Stimulated activated CD8-positive, alpha-beta memory T cell treated with anti-CD3 and anti-CD28 coated beads, Interleukin-2, amount 100 ng/mL, for 1 hour (primary cell): ENCODE results near the gene PTPRN2.
"Not testable (repeated sequence)": the region's sequence is repeated elsewhere in the genome, so short reads cannot be mapped to it uniquely, and the experiment has no call there.

ENCODE experiments used
- DNase-seq, 2 donors: peaks; one replicate each; pipeline ENCODE4 v3.0.0-alpha.2; 2020; ENCODE audit warnings: low read depth in 2 of 2

The PTPRN2 gene

DNA sequence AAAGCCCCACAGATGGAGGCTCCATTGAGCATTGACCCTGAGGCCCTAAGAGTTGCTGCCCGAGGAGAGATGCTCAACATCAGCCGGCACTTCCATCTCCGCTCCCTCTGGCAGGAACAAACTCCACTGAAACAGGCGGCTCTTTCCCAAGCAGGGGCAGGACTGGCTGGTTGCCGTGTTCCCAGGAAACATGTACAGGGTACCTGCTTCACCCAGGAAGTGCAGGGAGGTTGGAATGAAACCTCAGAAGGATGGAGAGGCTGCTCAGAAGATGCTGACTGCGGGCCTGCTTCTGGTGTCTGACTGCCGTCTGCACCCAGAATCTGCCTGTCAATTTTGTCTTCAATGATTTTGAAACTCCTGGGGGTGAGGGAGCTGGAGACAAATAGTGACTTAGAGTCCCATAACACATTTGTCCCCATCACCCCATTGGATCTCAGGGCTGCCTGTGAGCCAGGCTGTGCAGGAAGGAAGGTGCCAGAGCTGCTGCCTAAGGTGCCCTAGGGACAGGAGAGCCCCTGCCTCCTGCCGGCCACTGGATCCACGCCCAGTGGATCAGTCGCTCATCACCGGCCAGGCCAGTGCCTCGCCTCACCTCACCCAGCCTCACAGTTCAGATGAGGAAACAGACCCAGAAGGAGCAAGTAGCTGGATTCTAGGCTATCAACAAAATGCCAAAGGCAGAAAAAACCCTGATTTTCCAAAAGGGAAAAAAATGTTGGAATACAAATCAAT, 237.3 kb downstream of the PTPRN2 start:
- DNase-seq = no peak

DNA sequence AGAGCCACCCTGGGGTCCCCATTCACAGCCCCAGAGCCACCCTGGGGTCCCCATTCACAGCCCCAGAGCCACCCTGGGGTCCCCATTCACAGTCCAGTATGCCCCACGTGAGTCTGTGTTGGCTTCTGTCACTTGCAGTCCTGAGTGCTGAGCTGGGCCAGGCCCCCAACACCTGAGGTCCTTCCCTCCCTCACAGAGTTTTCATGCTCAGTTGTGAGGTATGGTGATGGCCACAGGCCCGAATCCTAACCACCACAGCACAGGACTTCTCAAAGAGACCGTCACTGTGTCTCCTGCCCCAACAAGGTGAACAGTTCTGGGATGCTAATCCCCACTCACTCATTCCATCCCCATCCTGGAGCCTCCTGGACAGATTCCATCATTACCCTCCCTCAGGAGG, 239.2 kb downstream of the PTPRN2 start:
- DNase-seq = no peak

DNA sequence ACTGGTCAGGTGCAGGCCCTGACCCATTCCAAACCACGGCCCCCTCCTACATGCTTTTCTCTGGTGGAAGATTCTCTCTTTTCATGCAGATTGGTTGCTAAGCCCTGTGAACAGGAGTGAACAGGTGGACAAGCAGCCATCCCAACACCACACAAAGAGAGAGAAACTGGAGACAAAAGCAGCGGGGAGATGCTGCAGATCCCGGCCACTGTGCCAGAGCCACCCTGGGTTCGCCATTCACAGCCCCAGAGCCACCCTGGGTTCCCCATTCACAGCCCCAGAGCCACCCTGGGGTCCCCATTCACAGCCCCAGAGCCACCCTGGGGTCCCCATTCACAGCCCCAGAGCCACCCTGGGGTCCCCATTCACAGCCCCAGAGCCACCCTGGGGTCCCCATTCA, 239.6 kb downstream of the PTPRN2 start:
- not testable (repeated sequence) for DNase-seq

DNA sequence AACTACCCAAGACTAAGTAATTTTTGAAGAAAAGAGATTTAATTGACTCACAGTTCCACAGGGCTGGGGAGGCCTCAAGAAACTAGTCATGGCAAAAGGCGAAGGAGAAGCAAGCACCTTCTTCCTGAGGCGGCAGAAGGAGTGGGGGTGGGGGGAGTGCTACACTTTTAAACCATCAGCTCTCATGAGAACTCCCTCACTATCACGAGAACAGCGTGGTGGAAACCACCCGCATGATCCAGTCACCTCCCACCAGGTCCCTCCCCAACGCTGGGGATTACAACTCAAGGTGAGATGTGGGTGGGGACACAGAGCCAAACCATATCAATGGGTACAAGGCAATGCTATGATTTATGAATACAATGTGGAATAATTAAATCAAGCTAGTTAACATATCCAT, 241.9 kb downstream of the PTPRN2 start:
- DNase-seq = no peak

DNA sequence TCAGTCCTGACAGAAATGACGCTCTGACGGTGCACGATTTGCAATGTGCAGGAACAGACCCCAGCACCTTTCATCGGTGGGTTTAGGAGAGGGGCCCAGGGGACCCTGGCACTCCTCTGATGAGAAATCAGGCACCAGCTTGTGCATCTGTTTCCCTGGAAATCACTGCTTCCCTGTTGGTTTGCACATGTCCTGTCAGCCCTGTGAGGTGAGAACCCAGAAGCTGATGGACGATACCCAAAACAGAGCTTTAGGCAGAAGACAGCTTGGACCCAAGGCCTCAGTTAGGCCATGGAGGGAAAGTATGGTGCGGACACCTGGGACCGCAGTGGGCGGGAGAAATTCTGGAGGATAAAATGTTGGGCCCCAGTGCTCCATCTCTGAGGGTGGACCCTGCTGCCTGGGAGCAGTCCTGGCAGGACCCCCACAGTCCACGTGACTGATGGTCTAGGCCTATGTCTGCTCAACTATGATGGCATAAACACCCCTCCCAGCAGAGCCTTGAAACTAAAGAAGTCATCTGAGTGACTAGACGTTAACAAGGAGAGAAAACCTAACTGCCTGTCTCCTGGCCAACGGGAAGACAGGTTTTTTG, 242.8 kb downstream of the PTPRN2 start:
- no peak for DNase-seq

DNA sequence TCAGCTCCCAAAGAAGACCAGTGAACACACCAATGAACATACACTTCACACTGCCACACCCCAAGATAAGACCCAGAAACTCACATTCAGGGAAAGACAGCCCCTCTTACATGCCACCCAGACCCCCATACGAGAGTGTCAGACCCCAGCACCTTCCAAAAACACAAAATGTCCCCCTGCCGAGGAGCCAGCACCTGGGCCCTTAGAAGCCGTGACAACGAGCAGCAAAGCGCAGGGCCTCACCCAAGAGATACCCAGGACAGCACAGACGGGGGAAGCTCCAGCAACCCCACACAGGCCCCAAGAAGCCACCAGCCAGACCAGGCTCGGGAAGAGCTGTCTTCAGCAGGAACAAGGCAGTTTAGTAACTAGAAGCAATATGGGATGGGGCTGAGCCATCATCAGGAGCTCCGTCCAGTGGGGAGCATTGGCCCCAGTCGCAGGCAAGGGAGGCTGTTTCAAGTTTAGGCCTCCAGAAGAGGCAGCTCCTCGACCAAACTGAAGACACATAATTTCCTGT, 243.6 kb downstream of the PTPRN2 start:
- DNase-seq = no peak

DNA sequence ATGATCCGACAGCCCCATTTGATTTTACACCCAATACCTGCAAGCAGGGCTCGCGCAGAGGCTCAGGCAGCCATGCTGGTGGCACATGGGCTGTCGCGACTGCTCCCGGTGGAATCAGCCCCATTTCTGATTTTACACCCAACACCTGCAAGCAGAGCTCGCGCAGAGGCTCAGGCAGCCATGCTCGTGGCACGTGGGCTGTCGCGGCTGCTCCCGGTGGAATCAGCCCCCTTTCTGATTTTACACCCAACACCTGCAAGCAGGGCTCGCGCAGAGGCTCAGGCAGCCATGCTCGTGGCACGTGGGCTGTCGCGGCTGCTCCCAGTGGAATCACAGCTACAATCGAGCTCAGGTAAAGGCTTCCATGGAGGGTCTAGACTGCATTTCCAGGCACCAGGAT, 244.1 kb downstream of the PTPRN2 start:
- no peak for DNase-seq

DNA sequence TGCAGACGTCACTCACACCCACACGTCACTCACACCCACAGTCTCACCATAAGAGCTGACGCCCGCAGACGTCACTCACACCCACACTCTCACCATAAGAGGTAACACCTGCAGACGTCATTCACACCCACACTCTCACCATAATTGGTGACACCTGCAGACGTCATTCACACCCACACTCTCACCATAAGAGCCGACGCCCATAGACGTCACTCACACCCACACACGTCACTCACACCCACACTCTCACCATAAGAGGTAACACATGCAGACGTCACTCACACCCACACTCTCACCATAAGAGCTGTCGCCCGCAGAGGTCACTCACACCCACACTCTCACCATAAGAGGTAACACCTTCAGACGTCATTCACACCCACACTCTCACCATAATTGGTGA, 246.5 kb downstream of the PTPRN2 start:
- not testable (repeated sequence) for DNase-seq

DNA sequence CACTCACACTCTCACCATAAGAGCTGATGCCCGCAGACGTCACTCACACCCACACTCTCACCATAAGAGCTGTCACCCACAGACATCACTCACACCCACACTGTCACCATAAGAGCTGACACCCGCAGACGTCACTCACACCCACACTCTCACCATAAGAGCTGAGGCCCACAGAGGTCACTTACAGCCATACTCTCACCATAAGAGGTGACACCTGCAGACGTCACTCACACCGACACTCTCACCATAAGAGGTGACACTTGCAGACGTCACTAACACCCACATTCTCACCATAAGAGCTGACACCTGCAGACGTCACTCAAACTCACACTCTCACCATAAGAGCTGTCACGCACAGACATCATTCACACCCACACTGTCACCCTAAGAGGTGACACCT, 250.7 kb downstream of the PTPRN2 start:
- not testable (repeated sequence) for DNase-seq

DNA sequence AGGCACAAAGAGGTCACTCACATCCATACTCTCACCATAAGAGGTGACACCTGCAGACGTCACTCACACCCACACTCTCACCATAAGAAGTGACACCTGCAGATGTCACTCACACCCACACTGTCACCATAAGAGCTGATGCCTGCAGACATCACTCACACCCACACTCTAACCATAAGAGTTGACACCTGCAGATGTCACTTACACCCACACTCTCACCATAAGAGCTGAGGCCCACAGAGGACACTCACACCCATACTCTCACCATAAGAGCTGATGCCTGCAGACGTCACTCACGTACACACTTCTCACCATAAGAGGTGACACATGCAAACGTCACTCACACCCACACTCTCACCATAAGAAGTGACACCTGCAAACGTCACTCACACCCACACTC, 255.1 kb downstream of the PTPRN2 start:
- not testable (repeated sequence) for DNase-seq

DNA sequence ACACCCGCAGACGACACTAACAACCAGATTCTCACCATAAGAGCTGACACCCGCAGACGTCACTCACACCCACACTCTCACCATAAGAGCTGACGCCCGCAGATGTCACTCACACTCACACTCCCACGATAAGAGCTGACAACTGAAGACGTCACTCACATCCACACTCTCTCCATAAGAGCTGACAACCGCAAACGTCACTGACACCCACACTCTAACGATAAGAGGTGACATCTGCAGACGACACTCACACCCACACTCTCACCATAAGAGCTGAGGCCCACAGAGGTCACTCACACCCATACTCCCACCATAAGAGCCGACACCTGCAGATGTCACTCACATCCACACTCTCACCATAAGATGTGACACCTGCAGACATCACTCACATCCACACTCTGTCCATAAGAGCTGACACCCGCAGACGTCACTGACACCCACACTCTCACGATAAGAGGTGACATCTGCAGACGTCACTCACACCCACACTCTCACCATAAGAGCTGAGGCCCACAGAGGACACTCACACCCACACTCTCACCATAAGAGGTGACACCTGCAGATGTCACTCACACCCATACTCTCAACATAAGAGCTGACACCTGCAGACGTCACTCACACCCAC, 255.7 kb downstream of the PTPRN2 start:
- DNase-seq = not testable (repeated sequence)

DNA sequence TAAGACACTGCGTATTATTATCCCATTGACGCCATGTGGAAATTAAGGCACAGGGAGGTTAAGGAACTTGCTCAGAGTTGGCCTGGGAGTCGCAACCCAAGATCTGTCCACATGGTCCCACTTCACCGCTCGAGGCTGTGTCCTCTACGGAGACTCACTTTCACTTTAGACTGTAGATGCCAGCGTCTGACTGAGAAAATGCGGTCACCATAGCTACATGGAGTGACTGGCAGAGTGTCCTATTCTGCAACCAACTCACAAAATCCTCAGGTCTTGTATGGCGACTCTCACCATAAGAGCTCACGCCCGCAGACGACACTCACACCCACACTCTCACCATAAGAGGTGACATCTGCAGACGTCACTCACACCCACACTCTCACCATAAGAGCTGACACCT, 257.9 kb downstream of the PTPRN2 start:
- DNase-seq = no peak

DNA sequence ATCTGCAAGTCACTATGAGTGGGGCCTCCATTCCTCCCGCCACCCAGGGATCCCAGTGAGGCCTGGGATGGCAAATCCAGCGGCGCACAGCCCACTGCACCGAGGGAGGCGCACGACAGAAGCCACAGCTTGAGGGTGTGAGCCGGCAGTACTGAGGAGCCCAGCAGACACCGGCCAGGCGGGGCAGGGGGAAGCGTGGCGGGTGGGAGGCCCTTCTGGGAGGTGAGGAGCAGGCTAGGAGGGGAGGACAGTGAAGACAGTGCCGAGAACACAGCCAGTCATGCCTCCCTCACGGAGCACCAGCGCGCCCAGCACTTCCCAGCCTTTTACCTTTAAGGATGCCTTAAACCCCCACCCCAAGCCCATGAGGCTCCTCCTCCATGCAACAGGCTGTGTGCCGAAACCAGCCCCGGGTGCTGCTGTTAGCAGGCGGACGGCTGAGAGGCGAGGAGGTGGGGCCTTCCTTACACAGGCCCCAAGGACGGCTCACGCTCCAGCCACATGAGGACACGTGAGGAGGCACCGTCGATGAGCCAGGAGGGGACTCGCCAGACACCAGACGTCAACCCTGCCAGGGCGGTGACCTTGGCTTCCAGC, 258.5 kb downstream of the PTPRN2 start:
- no peak for DNase-seq

DNA sequence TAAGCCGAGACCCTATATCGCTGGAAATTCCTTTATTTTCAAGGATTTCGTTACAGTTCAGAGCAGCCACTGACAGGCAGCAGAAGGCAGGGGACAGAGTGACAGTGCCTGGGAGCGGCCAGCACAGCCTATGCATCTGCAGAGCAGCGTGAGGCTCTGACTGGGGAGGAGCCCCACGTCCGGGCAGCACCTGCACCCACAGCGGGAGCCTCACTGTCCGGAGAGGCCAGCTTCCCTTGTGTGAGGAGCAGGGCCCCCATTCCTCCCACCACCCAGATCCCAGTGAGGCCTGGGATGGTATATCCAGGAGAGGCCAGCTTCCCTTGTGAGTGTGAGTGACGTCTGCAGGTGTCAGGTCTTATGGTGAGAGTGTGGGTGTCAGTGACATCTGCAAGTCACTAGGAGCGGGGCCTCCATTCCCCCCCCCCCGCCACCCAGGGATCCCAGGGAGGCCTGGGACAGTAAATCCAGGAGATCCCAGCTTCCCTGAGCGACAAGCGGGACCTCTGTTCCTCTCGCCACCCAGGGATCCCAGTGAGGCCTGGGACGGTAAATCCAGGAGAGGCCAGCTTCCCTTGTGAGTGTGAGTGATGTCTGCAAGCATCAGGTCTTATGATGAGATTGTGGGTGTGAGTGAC, 259.1 kb downstream of the PTPRN2 start:
- no peak for DNase-seq

DNA sequence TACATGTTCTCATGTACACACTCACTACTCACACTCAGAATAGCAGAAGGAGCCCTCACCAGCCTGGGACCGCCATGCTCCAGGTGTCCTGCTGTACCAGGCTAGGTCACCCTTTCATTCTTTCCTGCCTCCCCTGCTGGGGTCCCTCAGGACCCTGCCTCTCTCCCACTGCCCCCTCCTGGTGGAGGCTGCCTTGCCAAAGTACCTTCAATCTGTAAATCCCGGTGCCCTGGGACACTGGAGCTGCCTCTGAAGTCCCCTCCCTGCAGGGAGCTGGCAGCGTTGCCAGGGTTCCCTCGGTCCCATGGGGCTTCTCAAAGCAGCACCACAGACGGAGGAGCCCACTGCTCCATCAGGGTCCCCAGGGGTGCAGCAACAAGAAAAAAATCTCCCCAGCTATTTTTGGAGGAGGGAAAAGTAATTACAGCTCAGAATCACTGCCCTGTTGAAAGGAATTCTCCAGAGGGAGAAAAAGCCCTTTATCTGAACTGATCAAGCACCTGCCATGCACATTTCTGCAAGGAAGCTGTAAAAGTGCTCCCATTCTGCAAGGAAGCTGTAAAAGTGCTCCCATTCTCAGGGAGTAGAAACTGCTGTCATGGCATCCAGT, 259.9 kb downstream of the PTPRN2 start:
- no peak for DNase-seq

DNA sequence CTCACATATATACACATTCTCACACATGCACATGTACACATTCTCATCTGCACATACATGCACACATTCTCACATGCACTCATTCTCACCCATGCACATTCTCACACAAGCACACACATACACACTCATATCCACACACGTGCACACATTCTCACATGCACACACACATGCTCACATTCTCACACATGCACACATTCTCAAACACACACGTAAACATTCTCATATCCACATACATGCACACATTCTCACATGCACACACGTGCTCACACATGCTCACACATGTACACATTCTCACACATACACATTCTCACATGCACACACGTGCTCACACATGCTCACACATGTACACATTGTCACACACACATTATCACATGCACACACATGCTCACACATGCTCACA, 260.6 kb downstream of the PTPRN2 start:
- DNase-seq = no peak

DNA sequence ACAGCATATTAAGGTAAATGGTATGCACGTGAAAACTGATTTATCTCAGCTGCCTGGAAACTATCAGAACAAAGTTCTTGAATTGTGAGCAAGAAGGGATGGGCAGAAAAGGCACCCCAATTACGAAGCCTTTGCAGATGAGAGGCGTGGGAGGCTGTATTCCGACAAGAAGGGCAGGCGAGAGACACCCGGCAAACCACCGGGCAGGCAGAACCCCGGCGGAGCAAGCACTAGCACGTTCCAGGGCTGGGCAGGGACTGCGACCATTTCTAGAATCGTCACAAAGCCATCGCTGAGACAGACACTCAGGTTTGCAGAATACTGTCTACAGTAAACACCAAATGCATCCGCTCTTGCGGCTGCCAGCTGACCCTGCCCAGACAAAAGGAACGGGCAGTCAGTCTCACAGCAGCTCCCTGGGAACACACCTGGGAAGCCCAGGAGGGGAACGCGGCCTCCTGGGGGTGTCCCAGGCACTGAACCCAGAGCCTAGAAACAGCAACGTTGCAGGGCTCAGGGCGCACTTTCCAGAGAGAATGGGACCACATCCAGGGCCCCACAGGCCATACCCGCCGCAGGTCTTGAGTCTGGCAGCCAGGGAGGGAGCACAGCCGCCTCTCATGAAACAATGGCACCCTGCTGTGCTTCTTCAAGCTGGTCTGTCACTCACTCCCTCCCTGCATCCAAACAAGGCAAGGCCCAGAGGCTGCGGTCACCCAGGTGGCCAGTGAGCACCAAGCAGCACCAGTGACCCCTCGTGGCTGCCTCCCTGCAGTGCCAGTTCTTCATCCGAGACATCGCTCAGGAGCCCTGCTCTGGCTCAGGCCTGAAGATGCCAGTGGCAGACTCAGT, 261.9 kb downstream of the PTPRN2 start:
- DNase-seq = no peak

DNA sequence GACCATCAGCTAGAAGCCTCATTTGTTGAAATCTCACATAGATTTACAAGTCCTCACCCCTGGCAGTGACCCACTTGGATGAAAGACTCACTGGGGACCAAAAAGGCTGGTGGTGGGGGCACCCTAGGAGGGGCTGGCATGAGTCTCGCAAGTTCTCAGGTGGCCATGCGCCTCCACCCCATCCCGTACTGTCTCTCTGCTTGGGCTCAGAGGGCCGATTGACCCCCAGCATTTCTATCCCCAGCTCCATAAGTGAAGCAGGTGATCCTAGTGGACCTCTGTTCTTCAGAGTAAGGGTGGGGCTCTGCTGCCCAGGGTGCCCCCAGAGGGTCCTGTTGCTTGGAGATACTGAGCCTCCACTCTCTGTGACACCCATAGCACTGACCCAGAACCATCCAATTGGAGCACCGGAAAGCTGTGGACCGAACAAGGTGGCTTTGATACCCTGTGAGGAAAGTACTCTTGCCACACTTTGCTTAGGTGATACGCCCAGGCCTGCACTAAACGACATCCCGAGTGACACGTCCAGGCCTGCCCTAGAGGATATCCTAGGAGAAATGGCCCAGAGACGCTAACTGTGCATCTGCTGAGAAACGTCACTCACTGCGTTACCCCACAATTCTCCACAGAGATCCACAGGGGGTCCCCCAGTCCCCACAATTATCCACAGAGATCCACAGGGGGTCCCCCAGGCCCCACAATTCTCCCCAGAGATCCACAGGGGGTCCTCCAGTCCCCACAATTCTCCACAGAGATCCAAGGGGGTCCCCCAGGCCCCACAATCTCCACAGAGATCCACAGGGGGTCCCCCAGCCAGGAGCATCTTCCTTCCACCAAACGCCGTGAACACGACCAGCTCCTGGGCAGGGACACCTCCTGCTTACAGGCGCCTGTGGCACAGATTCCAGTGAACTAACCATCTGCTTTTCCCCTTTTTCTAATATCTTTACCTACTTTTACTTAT, 262.9 kb downstream of the PTPRN2 start:
- DNase-seq = no peak

DNA sequence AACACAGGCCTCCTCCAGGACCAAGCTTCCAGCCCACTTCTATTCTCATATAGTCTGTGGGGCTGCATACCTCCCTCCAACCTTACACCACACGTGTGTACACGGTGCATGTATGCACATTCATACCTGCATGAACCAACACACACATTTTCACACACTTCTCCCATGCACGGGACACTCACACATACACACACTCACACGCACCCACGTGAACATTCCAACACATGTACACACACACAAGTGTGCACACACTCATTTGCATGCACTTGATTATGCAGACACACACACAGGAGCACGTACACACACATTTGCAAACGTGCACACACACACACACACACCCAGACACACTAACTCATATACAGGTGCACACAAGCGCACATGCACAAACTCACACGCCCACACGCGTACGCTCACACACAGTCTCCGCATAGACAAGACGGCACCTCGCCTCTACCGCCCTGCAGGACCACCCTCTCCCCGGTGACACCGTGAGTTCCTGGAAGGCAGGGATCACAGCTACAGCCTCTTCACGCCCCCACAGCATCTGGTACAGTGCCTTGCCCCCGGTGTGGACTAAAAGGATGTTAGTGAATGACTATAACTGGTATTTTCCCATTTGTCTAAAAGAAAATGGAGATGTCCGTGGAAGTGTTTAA, 263.8 kb downstream of the PTPRN2 start:
- no peak for DNase-seq
